Liver (tissue), 3 donors: ENCODE results near the gene PHLPP1.

Source experiments
- CTCF ChIP-seq: fragments of 150-350 bp; IDR thresholded peaks from 2 replicates; pipeline ENCODE4 v1.5.1; 2017; ENCODE audit warnings: improper control_type of control experiment, low read depth, low read length; ENCODE audit not compliant: missing input control
- TAF1 ChIP-seq: conservative IDR thresholded peaks from 2 replicates; pipeline ENCODE4 v1.6.1; 2016; ENCODE audit warnings: antibody characterized with exemption, mild to moderate bottlenecking
- donor health status: healthy.
- donor health status: healthy.

DNA sequence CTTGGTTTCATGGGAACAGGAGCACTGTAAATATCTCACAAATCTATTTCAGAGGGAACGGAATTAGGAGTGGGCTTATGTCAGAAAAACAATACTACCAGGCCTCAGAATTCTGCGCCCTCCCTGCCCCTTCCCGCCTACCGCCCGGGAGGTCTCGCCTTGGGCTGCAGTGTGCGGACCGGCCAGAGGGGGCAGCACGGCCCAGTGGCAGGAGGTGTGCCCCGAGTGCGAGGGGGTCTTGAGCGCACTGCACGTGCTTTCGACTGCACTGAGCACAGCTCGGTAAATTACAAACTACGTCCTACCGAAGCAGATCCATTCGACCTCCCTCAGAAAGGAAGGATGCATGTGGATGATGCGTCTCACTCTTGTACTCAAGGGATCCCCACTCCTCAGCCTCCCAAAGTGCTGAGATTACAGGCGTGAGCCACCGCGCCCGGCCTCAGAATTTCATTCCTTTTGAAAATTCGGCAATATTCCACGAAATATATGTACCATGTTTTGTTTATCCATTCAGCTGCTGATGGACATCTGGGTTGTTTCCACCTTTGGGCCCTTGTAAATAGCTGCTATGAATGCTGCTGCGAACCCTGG lies 307.2 kb downstream of the PHLPP1 start:
- TF ChIP-seq CTCF, result no peak
- no peak for TF ChIP-seq TAF1
